Epidermal melanocyte (primary cell): ENCODE data around the gene NOL8.

Experiments
- DNase-seq: peaks from one replicate; pipeline ENCODE4 v3.0.0; 2011; ENCODE audit warnings: low spot score; ENCODE audit not compliant: insufficient read length

Gene NOL8

DNA sequence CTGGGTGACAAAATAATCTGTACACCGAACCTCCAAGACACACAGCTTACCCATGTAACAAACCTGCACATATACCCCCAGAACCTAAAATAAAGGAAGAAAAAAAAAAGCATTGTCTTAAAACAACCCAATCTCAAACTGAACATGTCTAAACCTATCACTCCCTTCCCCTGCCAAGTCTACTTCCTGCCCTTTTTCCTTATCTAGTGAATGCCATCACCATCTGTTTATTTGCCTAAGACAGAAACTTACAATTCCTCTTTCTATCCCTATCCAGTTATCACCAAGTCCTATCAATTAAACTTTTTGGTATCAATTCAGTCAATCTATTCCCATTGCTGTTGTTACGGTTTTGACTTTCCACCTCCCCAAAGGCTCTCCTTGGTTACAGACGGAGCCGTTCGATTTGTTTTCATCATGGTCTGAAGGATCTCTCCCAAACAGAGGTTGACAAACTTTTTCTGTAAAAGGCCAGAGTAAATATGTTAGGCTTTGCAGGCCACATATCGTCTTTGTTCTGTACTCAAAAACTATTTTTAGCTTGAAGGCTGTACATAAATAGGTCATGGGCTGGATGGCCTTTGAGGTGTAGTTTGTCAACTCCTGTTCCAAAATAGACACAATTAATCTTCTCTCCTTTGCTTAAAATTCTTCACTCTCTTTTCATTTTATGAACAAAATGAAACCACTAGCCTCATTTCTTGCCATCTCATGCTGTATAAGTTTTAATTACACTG, 12.1 kb downstream of the NOL8 start:
- DNase-seq = no peak

DNA sequence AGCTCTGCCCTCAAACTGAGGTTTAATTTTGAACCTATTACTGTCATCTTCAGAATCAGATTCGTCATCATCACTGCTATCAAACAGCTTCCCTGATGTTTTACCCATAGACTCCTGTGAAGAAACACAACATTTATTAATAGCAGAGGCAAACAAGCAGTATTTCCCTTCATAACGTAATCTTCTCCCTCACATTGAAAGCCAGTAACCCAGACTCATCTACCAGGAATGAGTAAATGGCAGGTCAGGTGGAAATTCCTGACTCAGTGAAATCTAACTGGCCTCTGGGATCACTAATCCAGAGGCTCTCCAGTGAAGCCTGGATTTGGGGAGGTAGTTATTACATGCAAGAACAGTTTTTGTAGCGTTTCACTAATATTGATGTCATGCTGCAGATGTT, 14.6 kb downstream of the NOL8 start:
- DNase-seq = no peak

DNA sequence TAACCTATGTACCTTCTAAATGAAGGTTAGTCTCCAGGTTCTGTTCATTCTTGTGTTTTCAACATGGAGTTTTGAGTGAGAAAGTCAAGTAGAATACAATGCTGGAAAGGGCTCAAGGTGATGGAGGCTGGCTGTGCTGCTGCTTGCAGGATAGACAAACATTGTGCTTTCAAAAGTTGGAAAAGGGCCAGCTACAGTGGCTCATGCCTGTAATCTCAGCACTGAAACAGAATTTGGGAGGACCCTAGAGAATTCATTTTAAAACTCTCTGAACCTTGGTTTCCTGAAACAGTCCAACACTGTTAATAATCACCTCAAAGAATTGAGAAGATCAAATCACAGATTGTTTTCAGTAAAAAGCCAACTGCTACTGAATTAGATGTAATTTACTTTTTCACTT, 16.3 kb downstream of the NOL8 start:
- DNase-seq = no peak

DNA sequence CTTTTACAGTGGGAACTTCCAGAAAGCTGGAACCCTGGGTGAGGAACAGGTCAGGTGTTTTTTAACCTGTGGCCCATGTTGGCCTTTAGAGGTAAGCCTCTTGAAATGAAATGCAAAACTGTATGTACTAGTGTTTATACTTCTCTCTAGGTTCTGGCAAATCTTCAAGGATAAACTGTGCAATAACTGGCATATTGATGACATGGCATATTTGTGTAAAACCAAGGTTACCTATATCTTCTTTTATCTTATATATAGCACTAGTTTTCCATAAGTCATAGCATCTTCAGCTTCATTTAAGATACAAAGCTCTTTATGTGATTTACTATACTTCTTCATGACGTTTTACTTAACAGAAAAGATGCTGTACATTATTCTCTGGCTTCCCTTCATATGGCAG, 24.2 kb downstream of the NOL8 start:
- no peak for DNase-seq

- DNase-seq = no peak
These were observed 26.0 kb downstream of the NOL8 start for GRCh38 chr9:92299116-92299515.

DNA sequence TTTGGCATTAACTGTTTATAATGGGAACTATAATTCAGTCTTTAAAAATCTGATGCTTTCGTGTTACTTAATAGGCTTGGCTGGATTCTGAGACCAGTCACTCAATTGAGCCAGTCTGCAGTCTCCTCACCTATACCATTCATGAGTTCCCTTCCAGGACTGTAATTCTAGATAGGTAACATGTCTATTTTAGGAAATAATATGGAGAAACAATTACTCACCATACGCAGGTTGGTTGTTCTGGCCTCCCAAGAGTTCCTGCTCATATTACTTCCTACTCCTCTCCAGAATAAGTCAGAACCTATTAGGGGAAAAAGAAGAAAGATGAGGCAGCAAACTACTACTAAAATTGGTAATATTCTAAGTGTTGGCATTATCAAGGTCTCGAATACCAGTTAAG, 27.1 kb downstream of the NOL8 start:
- no peak for DNase-seq

- DNase-seq = no peak
These were observed 27.5 kb downstream of the NOL8 start for GRCh38 chr9:92297611-92298010.

- DNase-seq = no peak
These were observed 29.3 kb downstream of the NOL8 start for GRCh38 chr9:92295827-92296258.

DNA sequence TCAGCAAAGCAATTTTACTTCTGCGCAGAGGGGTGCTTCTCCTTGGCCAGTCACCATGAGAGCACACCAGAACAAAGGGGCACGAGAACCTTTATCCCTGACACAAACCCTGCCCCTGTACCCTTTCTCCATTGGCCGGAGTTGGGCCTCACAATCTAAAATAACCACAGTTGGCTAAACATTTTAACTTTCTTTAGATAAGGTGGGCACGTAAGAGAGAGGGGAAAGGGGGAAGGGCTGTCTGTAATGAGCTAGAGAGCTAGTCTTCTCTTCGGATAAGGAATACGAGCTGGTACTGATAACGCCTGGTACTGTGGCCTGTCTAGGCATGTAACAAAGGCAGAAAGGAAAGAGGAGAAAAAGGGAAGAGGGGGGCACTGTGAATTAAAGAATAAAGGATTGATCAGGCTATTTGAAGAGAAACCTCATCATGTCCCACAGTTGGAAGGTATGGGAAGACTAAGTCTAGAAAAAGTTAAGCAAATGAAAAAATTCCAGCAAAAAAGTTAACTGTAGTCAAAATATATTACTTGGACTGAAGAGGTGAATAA, 29.8 kb downstream of the NOL8 start:
- DNase-seq = no peak

GRCh38 chr9:92294297-92294676, 30.9 kb downstream of the NOL8 start:
- no peak for DNase-seq

DNA sequence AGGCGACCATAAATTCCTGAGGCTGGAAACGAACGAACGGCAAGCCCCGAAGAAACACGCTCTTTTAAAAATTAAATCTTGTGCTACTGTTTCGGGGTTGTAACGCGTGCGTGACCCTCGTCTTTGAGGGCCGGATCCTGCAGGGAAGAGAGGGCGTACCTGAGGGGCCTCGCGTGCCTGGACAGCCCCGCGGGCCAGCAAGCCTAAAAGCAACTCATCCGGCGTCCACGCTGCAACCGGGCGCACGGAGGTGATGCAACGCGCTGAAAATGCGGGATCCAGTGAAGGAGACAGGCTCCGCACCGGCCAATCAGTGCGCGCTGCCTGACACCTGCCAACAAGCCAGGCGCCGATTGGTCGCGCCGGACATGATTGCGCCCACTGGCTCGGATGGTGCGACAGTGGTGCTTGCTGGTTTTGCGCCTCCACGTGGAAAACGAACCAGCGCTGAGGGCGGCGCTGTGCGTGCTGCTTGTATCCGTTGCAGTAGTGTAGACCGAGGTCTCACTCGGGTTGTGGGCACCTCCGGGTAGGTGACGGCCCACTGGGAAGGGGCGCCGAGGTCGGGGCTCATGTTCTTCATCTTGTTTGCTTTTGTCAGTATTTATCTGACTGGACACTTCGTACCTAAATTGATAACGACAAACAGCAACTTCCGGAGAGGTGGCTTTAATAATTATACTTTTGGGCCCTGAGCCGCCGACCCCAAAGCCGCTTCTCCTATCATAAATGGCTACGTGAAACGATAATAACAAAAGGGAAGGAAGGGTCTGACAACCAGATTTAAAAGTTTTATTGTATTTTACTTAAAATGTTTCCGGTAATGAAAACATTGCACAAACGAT, 31.5 kb downstream of the NOL8 start, which contains the start of gene IARS1:
IARS1 (minus strand) TSS at position 246 of the 845 bp plus-strand sequence. CDS start 4,278 bp downstream, outside the sequence.
- peak; percentile 94 for DNase-seq

DNA sequence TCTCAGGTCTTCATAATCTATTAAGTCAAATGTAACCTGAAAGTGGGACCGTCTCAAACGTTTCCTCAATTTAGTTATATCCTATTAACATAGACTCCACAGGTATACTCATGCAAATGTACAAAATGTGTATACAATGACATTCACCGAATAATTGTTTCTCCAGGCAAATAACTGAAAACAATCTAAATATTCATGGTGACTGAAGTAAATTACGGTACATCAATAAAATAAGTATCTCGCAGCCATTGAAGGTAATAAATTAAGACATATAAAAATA, 32.1 kb downstream of the NOL8 start:
- no peak for DNase-seq

DNA sequence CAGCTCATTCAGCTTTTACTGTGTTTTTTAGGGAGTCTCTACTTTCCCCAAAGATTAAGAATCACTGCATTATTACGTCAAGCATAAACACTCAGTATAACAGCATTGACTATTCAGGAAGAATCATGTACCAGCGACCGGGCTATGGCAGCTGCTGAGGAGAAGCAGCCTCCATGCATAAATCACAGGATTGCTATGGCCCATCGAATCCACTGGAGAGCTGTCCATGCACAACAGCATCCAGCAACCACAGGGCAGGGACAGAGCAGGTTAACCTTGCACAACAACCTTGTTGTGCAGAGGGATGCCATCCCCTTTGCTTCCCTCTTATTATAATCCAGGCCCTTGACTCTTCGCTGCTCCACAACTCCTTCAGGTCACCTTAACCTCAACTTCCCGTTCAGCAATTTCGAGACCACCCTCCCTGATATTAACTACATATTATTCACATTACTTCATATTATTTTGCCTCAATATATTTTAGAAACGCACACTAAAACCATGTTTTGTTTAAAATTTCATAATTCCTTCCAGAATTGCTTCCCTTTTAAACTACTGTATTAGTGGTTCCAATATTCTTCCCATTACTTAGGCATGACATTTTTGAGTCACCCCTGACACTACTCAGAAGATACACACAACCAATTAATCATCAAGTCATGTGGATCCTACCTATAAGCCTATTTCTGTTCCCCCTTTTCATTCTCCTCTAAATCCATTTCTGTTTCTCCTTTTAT, 32.6 kb downstream of the NOL8 start:
- no peak for DNase-seq

DNA sequence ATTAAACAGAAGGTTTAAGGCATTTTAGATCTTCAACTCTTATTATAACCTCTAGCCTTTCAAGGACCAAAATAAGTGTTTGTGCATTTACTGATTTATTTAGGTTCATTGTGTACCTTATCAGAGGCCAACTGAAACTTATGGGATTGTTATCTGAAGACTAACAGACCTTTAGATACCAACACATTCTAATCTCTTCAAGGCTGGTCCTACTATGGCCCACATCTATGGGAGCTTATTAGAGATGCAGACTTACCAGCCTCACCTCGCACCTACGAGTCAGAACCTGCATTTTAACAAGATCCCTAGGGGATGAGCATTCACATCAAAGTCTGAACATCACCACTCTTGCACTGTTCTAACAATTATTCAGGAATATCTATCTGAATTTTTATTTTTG, 33.6 kb downstream of the NOL8 start:
- no peak for DNase-seq

- no peak for DNase-seq
These were observed 34.2 kb downstream of the NOL8 start for GRCh38 chr9:92290785-92291429.

DNA sequence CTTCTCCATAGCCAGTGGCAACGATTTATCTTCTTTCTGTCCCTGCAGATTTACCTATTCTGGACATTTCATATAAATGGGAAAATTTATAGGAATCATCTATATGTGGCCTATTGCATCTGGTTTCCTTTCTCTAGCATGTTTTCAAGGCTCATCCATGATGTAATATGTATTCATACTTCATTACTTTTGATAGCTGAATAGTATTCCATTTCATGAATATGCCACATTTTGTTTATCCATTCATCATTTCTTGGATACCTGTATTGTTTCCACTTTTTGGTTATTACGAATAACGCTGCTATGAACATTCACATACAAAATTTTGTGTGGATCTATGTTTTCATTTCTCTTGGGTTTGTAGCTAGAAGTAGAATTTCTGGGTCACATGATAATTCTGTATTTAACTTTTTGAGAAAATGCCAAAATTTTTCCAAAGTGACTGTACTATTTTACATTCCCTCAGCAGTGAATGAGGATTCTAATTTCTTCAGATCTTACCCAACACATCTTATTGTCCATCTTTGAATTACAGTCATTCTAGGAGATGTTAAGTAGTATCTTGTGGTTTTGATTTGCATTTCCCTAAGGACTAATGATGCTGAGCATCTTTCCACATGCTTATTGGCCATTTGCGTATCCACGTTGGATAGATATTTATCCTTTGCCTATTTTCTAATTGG, 35.3 kb downstream of the NOL8 start:
- no peak for DNase-seq

GRCh38 chr9:92279302-92279701, 45.8 kb downstream of the NOL8 start:
- DNase-seq = no peak

DNA sequence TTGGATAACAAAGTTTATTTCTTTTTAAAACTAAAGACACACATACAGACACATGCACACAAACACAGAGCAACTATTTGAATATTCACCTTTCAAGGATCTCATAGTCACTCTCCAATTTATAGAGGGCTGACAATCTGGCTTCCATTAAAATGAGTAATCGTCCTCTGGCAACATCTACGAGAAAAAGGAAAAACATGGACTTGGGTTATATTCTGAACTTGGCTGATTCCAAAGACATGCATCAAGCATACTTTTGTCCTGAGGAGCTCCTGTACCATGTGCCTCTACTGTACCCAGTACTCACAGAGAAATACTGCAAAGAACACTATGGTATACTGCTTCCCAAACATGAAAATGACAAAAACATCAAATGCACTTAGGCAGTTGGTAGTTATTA, 47.0 kb downstream of the NOL8 start:
- DNase-seq = no peak

GRCh38 chr9:92276331-92277032, 48.7 kb downstream of the NOL8 start:
- no peak for DNase-seq

- no peak for DNase-seq
These were observed 49.6 kb downstream of the NOL8 start for GRCh38 chr9:92275541-92275940.
